ENCODE results near the gene PIWIL4.

- TF ChIP-seq, protein P1, sequence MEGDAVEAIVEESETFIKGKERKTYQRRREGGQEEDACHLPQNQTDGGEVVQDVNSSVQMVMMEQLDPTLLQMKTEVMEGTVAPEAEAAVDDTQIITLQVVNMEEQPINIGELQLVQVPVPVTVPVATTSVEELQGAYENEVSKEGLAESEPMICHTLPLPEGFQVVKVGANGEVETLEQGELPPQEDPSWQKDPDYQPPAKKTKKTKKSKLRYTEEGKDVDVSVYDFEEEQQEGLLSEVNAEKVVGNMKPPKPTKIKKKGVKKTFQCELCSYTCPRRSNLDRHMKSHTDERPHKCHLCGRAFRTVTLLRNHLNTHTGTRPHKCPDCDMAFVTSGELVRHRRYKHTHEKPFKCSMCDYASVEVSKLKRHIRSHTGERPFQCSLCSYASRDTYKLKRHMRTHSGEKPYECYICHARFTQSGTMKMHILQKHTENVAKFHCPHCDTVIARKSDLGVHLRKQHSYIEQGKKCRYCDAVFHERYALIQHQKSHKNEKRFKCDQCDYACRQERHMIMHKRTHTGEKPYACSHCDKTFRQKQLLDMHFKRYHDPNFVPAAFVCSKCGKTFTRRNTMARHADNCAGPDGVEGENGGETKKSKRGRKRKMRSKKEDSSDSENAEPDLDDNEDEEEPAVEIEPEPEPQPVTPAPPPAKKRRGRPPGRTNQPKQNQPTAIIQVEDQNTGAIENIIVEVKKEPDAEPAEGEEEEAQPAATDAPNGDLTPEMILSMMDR (IDR thresholded peaks at IDR 0.05; ENCODE audit: low read length): no peak
- TF ChIP-seq EZH2 (optimal IDR thresholded peaks at IDR 0.05; ENCODE audit: low read depth, low read length) (no peak), EZH2phosphoT487 (IDR thresholded peaks at IDR 0.05; ENCODE audit: low read length) (no peak)
Measured at GRCh38 chr11:94563176-94563847, 3.9 kb upstream of the PIWIL4 start.

Data from MM.1S (cell line).